ENCODE measurements around the gene LTA.
A peak's percentile ranks its signal among the peaks of the same experiment; 100 is the strongest.

The LTA gene

DNA sequence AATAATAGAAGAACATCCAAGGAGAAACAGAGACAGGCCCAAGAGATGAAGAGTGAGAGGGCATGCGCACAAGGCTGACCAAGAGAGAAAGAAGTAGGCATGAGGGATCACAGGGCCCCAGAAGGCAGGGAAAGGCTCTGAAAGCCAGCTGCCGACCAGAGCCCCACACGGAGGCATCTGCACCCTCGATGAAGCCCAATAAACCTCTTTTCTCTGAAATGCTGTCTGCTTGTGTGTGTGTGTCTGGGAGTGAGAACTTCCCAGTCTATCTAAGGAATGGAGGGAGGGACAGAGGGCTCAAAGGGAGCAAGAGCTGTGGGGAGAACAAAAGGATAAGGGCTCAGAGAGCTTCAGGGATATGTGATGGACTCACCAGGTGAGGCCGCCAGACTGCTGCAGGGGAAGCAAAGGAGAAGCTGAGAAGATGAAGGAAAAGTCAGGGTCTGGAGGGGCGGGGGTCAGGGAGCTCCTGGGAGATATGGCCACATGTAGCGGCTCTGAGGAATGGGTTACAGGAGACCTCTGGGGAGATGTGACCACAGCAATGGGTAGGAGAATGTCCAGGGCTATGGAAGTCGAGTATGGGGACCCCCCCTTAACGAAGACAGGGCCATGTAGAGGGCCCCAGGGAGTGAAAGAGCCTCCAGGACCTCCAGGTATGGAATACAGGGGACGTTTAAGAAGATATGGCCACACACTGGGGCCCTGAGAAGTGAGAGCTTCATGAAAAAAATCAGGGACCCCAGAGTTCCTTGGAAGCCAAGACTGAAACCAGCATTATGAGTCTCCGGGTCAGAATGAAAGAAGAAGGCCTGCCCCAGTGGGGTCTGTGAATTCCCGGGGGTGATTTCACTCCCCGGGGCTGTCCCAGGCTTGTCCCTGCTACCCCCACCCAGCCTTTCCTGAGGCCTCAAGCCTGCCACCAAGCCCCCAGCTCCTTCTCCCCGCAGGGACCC, 2.3 kb downstream of the LTA start:
- peak; percentile 53 for DNase-seq

DNA sequence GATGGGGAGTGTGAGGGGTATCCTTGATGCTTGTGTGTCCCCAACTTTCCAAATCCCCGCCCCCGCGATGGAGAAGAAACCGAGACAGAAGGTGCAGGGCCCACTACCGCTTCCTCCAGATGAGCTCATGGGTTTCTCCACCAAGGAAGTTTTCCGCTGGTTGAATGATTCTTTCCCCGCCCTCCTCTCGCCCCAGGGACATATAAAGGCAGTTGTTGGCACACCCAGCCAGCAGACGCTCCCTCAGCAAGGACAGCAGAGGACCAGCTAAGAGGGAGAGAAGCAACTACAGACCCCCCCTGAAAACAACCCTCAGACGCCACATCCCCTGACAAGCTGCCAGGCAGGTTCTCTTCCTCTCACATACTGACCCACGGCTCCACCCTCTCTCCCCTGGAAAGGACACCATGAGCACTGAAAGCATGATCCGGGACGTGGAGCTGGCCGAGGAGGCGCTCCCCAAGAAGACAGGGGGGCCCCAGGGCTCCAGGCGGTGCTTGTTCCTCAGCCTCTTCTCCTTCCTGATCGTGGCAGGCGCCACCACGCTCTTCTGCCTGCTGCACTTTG, 3.3 kb downstream of the LTA start, which contains the start of gene TNF:
TSS of gene TNF (plus strand) at position 231 of the 567 bp plus-strand sequence. CDS start at position 408, 177 bp downstream.
- peak; percentile 77 for DNase-seq

DNA sequence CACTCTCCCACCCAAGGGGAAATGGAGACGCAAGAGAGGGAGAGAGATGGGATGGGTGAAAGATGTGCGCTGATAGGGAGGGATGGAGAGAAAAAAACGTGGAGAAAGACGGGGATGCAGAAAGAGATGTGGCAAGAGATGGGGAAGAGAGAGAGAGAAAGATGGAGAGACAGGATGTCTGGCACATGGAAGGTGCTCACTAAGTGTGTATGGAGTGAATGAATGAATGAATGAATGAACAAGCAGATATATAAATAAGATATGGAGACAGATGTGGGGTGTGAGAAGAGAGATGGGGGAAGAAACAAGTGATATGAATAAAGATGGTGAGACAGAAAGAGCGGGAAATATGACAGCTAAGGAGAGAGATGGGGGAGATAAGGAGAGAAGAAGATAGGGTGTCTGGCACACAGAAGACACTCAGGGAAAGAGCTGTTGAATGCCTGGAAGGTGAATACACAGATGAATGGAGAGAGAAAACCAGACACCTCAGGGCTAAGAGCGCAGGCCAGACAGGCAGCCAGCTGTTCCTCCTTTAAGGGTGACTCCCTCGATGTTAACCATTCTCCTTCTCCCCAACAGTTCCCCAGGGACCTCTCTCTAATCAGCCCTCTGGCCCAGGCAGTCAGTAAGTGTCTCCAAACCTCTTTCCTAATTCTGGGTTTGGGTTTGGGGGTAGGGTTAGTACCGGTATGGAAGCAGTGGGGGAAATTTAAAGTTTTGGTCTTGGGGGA, 4.0 kb downstream of the LTA start:
- no peak for DNase-seq

DNA sequence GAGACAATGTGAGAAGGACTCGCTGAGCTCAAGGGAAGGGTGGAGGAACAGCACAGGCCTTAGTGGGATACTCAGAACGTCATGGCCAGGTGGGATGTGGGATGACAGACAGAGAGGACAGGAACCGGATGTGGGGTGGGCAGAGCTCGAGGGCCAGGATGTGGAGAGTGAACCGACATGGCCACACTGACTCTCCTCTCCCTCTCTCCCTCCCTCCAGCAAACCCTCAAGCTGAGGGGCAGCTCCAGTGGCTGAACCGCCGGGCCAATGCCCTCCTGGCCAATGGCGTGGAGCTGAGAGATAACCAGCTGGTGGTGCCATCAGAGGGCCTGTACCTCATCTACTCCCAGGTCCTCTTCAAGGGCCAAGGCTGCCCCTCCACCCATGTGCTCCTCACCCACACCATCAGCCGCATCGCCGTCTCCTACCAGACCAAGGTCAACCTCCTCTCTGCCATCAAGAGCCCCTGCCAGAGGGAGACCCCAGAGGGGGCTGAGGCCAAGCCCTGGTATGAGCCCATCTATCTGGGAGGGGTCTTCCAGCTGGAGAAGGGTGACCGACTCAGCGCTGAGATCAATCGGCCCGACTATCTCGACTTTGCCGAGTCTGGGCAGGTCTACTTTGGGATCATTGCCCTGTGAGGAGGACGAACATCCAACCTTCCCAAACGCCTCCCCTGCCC, 4.9 kb downstream of the LTA start:
- peak; percentile 46 for DNase-seq

DNA sequence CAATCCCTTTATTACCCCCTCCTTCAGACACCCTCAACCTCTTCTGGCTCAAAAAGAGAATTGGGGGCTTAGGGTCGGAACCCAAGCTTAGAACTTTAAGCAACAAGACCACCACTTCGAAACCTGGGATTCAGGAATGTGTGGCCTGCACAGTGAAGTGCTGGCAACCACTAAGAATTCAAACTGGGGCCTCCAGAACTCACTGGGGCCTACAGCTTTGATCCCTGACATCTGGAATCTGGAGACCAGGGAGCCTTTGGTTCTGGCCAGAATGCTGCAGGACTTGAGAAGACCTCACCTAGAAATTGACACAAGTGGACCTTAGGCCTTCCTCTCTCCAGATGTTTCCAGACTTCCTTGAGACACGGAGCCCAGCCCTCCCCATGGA, 5.5 kb downstream of the LTA start:
- DNase-seq: no peak

DNA sequence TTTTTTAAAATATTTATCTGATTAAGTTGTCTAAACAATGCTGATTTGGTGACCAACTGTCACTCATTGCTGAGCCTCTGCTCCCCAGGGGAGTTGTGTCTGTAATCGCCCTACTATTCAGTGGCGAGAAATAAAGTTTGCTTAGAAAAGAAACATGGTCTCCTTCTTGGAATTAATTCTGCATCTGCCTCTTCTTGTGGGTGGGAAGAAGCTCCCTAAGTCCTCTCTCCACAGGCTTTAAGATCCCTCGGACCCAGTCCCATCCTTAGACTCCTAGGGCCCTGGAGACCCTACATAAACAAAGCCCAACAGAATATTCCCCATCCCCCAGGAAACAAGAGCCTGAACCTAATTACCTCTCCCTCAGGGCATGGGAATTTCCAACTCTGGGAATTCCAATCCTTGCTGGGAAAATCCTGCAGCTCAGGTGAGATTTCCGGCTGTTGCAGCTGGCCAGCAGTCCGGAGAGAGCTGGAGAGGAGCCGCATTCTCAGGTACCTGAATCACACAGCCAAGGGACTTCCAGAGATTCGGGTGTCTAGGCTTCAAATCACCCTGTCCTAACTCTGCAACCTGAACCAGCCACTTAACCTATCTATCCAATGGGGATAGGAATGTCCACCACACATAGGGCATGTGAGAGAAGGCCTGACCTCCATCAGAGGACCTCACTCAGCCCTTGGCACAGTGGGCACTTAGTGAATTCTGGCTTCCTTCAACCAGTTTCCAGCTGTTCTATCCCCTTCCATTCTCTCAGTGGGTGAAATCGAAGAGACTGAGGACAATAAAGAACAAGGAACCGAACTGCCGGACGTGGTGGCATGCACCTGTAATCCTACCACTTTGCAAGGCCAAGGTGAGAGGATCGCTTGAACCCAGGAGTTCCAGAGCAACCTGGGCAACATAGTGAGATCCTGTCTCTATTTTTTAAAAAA, 6.4 kb downstream of the LTA start:
- no peak for DNase-seq

DNA sequence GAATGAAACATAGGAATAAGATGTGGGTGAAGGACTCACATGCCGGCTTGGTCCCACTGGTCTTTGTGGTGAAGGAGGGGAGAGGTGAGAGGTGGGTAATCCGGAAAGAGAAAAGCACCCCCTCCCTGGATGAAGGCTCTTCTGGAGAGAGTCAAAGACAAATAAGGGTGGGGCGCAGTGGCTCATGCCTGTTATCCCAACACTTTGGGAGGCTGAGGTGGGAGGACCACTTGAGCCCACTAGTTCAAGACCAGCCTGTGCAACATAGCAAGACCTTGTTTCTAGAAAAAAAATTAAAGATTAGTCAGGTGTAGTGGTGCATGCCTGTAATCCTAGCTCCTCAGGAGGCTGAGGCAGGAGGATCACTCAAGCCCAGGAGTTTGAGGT, 7.0 kb downstream of the LTA start:
- no peak for DNase-seq

DNA sequence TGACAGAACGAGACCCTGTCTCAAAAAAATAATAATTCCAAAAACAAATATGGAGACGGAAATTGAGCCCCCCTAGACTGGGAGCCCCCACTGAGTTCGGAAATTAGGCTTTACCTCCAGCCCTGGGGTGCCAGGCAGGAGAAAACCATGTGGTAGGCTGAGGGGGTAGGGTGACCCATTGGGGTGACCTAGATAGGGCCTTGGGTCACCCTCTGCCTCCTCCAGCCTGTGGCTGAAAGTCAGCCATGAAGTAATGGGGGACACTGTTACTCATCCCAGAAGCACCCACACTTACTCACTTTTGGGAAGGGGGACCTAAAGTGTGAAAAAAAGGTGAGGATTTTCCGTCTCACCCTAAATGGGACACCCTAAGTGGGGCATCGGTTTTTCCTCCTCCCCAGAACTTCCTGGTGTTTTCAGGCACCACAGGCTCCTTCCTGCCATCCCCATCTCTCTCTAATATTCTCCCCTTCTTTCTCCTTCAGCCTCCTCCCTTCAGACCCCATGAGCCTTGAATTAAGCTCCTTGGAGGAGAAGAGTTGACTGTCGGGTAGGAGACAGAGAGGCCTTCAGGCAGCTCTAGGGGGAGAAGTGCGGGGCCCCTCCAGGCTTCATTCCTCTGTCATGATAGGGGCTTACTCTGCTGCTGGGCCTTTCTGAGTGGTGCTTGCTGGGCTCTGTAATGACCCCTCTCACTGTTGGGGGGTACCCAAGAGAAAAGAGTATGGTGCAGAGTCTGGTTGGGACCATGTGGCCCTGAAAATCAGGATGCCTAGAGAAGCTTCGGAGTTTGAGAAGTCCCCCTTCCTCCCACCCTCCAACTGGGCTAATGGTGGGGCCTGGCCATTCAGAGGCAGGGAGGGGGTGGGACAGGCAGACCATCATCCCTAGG, 7.7 kb downstream of the LTA start:
- no peak for DNase-seq

DNA sequence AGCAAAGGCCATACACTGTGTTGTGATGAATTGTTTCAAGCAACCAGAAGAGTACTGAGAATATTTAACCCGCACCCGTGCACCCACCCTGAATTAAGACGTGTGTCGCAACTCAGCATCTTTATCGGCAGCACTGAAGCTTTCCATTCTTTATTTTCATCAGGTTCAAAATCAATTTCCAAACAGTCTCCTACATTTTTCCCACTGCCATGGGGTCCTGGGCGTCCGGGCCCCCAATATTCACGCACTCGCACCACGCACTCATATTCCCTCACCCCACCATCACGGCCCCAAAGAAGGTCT, 8.3 kb downstream of the LTA start:
- no peak for DNase-seq

DNA sequence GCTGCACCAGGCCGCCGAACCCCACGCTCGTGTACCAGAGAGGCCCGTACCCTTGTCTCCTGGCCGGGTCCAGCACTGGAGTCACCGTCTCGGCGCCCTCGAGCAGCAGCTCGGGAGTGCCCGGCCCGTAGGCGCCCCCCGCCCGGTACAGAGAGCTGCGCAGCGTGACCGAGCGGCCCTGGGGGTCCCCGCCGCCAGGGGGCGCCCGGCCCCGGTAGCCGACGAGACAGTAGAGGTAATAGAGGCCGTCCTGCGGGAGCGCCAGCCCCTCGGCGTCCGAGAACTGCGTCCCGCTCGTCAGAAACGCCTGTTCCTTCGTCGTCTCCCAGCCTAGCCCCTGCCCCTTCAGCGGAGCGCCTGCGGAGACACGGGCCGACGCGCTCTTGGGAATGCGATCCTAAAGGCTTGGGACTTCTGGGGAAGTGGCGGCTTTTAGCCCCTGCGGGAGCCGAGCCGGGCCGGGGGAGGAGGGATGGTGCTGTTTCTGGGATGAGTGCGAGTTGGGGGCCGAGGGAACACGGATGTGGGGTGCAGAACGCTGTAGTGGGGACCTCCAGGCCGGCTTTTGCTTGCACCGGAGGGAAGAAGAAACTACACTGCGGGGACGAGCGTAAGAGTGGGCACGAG, 8.8 kb downstream of the LTA start:
- peak; percentile 92 for DNase-seq

DNA sequence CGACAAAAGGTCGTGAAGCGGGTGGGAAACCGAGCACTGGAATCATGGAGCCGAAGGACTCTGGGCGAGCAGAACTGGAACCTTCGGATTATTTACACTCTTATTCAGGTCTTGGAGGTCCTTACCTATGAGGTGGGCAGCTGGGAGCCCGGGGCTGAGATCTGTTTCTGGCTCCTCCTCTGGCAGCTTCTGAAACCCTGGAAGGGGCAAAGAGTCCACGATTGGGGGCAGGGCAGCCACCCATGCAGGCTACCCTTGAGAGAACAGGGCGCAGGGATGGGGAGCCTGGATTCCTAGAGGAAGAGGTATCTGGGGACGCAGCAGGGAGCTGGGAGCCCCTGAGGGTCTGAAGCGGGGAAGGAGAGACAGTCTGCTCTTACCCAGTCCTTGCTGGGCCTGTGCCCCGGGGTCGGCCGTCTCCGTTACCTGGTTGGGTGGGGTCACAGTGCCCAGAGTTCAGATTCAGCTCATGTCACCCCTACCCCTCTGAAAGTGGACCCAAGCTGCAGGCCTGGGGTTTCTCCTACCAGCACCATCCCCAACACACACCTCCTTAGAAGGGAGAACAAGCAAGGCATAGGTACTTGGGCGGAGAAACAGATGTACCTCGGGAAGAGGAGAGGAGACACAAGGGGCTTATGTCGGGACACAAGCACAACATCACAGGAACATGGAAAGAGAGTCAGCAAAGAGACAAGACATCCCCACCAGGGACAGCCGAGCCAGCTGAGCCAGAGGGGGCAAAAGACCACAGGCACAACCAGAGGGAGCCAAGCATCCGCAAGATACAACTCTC, 9.5 kb downstream of the LTA start:
- no peak for DNase-seq

DNA sequence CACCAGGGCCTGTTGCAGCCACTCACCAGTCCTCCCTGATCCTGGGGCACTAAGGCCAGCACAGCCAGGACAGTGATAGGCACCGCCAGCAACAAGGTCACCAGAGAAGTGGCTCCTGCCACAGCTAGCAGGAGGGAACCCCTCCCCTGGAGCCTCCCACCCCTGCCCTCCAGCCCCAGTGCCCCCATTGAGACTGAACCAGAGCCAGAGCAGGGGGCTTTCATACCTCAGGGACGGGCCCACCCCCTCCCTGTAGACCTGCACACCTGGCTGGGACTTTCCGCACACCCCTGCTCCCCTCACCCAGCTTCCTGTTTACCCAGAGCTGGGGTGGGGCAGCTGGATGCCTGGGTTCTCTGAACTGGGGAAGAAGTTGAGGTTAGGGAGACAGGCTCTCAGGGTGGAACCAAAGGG, 10.1 kb downstream of the LTA start, which contains the start of gene LTB:
TSS of gene LTB (minus strand) at position 195 of the 414 bp plus-strand sequence. CDS start at position 188, 7 bp downstream.
- DNase-seq: peak; percentile 52

DNA sequence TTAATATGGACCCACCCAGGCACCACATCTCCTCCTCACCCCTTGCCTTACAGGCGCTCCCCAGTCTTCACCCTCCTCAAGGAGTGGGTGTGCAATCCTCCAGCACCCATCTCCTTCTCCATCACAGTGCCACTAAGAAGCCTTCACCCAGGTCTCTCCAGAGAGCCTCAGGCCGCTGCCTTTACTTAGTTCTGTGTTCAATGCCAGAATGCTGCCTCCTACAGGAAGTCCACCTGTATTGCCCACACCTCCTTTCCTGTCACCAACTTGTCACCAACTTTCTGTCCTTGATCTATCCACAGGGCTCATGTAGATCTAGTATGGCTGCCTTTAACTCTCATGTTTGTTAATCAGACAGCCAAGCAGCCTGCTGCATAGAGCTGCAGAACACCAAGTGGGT, 13.4 kb downstream of the LTA start:
- DNase-seq: no peak

DNA sequence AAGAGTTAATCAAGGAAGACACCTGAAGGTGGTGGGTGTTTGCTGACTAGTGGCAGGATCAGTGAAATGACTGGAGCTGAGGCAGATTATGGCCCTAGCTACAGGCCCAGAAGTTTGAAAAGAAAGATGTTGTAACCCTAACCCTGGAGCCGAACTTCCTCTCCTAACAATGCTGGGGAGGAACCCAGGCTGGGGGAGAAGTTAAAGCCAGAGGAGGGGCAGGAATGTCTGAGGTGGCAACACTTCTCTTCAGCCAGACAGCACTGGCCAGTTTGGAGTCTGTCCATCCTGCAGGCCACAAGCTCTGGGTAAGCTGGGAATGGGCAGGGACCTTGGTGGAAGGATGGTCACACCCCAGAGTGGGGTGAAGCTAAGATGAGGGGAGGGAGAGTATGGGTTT, 13.9 kb downstream of the LTA start, which contains the start of gene LST1:
TSS of gene LST1 (plus strand) at position 270 of the 400 bp plus-strand sequence. CDS start 1,023 bp downstream, outside the sequence.
- no peak for DNase-seq

DNA sequence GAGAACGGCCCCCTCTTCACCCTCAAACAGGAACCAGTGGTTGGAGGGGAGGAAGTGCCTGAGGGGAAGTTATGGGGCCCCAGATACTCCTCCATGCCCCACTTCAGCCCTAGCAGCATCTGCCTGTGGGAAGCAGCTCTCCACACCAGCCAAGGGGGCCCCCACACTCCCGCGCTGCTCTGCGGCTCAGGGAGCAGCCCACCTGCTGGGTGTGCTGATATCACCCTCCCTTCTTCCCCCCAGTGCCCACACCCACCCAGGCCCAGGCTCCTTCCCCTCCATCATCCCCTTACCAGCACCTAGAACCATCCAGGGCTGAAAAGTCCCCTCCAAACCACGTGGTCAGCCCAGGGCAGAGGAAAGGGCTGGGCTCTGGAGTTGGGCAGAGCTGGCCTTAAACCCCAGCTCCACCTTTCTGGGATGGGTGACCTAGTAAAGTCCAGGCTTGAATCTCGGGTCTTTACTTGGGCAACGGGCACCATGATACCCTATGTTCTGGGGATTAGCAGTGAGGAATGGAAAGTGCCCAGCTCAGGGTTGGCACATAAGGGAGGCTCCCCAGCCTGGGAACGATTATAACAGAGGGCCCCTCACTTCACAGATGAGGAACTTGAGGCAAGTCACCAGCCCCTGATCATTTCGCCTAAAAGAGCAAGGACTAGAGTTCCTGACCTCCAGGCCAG, 14.7 kb downstream of the LTA start:
- no peak for DNase-seq

DNA sequence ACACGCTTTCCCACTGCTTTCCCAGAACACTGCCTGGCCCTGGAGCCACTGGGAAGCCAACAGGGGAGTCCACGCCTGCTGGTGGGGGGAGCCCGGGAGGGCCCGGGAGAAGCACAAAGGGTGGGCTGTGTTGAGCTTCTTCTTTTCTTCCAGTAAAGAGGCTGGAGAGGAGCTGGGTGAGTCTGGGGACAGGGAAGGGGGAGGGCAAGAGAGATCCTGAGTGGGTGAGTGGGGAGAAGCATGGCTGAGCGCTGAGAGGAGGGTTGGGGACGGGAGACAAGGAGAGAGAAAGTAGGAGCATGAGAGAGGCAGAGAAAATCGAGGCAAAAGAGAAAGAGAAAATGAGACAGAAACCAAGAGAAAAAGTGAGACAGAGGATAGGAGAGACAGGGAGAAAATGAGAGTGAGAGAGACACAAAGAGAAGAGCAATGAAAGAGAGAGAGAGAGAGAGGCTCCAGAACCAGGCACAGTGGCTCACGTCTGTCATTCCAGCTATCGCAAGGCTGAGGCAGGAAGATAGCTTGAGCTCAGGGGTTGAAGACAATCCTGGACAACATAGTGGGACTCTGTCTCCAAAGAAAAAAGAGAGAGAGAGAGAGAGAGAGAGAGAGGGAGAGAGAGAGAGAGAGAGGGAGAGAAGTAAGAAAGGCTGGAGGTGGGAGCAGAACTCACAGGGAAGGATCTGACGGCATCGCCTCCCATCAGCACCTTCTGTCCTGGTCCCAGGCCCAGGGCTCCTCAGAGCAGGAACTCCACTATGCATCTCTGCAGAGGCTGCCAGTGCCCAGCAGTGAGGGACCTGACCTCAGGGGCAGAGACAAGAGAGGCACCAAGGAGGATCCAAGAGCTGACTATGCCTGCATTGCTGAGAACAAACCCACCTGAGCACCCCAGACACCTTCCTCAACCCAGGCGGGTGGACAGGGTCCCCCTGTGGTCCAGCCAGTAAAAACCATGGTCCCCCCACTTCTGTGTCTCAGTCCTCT, 16.0 kb downstream of the LTA start:
- DNase-seq: no peak

DNA sequence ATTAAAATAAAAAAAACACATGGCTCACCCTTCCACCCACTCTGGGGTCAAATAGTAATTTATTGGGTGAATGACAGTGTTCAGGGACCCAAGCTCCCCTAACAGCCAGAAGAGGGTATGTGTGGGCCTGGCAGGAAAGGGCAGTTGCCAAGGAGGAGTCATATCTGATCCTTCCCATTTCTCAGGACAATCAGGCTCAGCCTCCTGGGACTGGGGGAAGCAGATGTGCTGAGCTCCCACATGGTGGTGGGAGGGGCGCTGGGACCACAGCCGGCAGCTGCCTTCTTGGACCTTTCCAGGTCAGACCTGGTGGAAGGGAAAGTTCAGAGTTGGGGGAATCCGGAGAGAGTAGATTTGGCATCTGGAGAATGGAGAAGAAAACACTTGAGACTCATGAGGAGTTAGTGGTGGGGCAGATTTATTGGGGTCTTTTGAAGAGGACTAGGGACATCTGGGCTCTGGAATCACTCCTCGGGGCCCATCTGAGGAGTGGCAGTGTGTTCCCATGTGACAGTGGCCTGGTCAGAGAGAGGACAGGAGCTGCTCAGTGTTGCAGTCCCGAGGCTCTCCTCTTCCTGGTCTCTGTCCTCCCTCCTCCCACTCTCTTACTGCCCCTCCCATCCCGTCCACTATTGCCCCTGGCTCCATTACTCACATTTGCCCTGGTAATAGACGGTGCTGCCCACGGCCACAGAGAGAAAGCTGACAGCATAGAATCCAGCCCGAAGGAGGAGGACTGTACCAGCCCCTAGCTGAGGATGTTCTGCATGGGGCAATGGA, 17.0 kb downstream of the LTA start:
- DNase-seq: no peak
